Measurements from ENCODE around the gene OSGIN1.
"Not testable (repeated sequence)": the region's sequence is repeated elsewhere in the genome, so short reads cannot be mapped to it uniquely, and the experiment has no call there.

OSGIN1 gene

DNA sequence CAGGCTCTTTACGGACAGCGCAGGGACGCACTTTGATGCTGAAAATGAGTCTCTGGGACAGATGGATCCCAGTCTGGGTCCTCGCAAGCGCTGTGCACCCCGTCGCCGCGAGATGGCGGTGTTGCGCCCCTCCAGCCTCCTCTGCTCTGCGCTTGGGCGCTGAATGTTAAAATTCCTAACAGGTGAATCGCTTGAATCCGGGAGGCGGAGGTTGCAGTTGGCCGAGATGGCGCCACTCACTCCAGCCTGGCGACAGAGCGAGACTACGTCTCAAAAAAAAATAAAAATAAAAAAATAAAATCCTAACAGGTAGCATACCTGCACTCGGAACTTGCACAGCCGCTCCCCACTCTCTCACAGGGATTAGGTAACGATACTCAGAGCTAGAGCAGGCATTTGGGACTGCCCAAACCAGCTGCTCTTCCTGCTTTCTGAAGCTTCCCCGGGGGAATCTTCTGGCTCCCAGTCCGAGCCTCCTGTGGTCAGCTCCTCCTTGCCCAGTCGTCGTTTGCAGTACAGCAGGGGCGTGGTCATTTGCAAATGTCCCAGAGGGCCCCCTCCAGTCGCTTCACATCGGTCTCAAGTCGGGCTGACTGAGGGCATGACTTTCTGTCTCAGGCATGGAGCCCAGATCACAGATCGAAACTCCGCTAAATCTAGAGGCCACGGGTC lies 26.2 kb upstream of the OSGIN1 start:
- DNase-seq = peak; percentile 73

DNA sequence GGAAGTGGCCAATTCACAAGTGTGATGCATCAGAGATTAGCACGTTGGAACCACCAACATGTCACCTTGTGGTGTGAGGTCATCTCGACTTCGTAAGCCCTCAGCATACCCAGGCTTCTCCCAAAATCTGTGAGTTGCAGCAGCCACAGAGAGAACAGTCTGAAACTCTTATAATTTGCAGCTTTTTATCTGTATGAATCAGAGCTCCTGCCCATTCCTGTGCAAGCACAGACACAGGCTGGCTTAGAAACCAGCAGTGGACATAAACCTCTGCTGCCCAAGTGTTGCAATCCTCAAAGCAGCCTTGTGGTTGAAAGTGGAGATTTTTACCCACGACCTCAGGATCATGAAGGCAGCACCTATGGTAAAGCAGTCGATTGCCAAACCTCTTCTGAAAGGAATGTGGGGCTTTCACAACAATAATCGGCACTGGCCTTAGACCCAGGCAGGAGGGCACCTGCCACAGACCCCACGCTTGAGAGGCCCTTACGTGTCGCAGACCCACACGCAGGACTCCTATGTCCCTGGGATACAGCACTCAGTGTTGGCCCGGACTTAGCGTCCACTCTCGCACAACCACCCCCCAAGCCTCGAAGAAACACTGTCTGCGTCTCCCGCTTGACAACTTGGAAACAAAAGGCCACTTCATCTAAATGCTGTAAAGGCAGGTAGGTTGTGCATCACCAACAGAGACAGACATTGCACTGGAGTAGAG lies 24.5 kb upstream of the OSGIN1 start:
- no peak for DNase-seq

DNA sequence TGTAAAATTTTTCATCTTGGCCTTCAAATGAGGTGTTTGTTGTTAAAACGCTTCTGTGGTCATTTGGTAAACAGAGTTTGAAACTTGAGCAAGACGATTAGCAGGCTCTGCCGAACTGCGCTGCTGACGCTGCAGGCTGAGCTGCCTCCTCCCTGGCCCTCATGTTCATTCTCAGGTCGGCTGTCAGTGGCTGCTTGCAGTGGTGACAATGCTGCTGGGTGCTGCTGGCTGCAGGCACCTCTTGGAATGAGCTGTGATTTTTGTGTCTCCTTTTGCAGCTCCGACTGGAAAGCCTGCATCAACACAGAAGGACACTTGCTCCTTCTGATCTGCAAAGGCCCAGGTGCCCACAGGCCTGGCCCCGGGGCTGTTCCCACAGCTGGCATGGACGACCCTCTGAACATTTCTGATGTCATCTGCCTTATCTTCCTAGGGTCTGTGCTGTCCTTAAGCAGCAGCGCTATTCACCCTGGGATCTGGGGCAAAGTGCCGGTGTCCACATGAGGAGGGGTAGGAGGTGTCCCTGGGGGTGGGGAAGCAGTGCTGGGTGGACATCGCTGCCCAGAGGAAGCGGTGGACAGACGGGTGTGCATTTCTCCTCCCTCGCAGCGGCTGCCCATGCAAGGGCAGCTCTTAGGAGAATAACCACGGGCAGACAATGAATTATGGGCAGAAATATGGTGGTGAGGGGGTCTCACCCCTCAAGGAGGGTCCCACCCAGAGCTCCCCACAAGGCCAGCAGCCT lies 23.1 kb upstream of the OSGIN1 start:
- DNase-seq = no peak

DNA sequence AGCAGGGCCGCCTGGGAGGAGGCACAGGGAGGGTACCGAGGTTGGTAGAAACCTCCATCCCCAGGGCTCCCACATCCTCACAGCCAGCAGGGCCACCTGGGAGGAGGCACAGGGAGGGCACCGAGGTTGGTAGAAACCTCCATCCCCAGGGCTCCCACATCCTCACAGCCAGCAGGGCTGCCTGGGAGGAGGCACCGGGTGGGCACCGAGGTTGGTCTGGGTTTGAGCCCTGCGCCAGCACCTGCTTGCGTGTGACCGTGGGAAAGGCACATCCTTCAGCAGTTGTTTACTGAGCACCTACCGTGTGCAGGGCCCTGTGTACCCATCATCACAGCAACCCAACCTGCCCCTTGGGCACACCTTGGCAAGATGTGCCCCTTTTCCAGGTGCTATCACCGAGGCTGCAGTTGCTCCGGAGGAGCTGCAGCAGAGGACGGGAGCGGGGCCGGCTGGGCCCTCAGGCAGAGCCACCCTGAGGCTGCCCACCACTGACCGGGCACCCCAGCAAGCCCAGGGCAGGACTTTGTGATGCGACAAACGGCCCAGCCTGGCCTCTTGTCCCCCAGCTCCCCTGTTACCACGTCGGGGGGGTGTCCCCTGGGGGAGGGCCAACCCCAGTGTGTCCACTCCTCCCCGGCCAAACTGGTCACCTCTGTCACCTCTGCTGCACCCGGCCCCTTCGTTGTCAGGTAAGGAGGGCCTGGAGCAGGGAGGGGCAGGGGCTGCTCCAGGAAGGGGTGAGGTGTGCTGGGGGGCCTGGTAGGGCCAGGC lies 22.1 kb upstream of the OSGIN1 start:
- DNase-seq = no peak

DNA sequence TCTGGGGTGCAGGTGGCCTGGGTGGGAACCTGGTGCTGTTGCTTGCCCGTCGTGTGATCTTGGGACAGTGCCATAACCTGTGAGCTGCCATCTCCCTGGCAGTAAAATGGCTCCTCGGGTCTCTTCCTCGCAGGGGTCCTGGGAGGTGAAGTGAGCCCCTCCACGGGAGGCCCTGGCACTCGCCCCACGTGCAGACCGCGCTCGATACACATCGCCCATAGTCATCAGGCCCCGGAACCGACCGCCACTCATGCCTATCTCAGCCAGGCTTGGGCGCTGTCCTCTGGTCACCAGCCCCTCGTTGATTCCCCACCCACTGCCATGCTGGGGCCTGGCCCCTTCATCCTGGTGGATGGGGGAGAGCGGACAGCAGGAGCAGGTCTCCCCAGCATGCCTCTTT lies 21.5 kb upstream of the OSGIN1 start:
- no peak for DNase-seq

DNA sequence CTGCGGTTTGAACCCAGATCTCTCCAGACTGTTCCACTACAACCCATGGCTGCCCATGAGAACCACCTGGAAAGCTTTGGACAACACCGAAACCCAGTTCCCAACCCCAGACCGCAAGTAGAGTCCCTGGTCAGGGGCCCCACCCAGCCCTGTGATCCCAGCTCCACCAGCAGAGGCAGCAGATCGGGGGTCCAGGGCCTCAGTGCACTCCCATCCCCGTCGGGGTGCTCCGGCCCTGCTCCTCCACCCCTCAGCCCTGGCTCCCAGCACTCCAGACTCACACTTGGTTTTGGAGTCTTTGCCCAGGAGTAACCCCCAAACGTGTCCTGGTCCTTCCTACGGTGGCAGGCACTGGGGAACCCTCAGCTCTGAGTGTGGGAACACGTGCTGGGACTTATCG lies 20.7 kb upstream of the OSGIN1 start:
- no peak for DNase-seq

DNA sequence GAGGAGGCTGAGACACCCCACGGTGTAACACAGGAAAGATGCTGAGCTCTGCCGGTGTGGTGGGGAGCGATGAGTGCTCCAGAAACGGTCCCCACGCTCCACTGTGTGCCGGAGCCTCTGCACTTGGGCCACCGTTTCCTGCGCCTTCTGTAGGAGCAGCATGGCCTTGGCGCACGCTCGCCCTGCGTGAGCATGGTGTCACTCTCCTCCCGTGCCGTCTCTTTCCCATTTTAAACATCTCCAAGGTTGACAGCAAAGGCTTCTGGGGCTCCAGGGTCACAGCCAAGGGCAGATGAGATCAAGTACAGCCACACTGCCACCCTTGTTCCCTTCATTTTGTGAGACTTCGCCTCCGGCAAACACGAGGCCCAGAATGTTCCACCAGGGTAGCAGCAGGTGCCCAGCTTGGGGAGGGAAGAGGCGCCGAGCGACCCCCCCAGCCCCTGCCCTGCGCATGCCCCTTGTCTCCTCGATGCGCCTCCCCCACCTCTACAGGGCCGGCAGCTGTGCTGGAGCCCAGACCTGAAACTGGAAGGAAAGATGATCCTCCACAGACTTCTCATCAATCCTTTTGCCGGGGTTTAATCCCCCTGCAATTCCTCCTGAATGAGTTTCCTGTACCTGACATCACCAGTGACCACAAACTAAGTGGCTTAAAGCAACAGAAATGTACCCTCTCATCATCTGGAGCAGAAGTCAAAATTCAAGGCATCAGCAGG lies 19.9 kb upstream of the OSGIN1 start:
- DNase-seq = no peak

DNA sequence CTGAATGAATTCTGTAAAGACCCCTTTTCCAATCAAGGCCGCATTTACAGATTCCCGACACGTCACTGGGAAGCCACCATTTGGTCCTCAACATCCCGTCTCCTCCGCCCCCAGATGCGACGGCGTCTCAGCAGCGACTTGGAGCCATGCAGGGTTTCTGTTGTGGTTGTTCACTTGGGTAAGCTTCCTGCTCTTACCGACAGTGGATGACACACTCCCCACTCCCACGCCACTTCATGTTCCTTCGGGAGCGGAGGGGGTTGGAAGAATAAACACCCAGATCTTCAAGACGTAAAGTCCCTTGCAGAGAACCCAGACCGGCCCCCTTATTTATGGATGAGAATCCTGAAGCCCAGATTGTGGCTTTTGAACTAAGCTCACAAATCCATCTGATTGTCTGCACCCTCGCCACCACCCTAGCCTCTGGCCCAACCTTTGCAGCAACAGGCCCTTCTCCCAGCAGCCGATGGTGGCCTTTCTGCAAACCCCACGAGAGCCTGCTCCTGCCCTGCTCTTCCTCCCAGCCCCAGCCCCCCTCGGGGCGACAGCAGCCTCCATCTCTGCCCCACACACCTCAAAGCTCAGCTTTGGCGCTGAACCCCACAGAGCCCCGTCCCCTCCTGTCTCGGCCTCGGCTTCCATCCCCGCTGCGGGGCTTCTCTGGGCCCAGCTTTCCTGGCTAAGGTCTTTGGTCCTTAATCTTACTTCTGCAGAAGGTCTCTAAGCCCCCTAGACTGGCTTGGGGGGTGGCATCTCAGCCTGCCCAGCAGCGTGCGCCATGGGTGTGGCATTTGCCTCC lies 19.0 kb upstream of the OSGIN1 start:
- DNase-seq = no peak

DNA sequence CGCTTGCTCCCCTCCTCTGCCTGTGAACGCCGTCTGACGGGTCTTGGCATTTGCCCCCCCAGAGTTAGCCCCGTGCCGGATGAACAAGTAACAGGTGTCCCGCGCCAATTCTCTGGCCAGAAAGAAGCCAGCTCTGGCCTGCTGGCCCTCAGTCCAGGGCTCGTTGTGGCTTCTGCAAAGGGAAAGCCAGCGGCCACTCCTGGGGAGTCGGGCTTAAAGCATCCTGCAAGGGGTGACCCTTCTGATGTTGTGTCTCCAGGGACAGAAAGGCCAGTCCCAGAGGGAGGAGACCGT lies 18.4 kb upstream of the OSGIN1 start:
- no peak for DNase-seq

DNA sequence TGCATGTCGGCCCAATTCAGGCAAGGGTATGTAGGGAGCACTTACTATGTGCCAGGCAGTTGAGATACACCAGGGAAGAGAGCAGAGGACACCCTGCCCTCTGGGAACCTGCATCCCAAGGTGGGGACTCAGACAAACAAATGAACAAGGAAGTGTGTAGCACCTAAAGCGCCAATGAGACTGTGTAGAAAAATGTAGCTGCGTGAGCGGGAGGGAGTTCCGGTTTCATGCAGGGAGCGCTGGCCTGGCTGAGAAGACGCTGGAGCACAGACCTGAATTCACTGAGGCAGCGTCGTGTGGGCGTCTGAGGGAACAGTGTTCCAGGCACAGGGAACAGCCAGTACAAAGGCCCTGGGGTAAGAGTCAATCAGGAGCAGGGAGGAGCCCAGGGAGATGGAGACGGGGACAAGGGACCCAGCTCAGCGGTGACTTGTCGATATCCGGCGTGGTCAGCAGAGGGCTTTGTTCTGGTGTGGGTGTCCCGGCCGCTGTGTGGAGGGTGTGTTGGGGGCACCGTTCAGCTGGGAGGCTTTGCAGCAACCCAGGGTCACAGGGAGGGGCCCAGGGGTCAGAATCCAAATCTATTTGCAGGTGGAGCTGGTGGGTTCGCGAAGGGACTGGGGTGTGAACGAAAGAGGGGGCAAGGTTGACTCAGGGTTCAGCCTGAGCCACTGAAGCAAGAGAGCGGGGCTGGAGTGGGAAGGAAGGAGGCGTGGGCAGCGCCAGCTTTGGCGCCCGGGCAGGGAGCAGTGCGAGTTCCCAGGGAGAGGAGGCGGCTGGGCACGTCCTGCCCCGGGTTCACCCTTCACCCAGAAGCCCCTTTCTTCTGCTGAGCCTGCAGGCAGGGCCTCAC lies 17.8 kb upstream of the OSGIN1 start:
- DNase-seq = no peak

DNA sequence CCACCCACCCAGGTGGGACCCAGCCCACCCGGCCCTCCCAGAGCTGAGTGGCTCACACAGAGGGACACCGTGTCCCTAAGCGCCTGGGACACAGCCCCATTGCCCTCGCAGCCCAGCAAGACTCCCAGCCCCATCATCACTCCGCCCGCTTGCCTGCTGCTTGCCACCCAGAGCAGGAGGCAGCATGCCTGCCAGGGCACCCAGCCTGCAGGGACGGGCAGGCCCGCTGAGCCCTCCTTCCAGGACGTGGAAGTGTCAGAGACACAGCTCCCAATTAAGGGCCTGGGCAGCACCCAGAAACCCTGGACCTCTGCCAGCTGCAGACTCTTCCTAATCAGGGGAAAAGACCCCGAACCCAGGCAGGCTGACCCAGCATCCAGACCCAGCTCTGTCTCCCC lies 17.2 kb upstream of the OSGIN1 start:
- DNase-seq = no peak

DNA sequence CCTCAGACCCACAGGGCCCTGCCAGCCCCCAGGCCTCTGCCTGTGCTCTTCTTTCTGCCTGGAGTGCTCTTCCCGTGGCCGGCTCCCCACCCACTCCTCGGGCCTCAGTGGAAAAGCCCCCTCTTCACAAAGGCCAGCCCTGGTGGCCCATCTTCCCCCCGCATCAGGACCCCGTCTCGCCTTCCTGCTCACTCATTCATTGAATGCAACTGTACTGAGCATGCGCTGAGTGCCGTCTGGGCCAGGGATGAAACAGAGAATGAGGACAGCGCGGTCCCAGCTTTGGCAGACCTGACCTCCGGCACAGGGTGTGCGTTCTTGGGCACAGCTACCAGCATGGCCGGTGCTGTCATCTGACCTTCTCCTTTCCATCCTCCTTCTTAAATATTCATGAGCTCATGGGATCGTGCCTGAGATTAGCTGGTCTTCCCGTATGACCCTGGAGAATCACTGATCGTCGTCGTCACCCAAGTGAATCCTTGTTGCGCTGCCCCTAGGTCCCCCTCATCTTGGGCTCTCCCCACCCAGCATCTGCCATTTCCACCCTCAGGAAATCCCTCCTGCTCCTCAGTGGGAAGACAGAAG lies 16.4 kb upstream of the OSGIN1 start:
- DNase-seq = no peak

DNA sequence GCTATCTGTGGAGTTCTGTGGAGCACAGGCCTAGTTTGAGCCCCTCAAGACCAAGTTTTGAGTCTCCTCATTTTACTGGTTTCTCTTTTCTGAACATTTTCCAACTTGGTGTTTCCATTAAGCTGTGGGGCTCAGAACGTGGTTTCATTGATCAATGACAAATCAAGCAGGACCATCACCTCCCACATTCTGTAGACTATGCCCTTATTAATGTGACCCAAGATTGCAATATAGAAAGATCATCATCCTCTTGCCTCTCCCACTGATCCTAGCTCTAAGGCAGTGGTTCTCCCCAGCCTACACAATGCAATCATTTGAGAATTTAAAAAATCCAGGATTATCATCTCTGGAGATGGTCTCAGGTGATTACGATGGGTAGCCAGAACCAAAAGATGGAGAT lies 15.8 kb upstream of the OSGIN1 start:
- no peak for DNase-seq

DNA sequence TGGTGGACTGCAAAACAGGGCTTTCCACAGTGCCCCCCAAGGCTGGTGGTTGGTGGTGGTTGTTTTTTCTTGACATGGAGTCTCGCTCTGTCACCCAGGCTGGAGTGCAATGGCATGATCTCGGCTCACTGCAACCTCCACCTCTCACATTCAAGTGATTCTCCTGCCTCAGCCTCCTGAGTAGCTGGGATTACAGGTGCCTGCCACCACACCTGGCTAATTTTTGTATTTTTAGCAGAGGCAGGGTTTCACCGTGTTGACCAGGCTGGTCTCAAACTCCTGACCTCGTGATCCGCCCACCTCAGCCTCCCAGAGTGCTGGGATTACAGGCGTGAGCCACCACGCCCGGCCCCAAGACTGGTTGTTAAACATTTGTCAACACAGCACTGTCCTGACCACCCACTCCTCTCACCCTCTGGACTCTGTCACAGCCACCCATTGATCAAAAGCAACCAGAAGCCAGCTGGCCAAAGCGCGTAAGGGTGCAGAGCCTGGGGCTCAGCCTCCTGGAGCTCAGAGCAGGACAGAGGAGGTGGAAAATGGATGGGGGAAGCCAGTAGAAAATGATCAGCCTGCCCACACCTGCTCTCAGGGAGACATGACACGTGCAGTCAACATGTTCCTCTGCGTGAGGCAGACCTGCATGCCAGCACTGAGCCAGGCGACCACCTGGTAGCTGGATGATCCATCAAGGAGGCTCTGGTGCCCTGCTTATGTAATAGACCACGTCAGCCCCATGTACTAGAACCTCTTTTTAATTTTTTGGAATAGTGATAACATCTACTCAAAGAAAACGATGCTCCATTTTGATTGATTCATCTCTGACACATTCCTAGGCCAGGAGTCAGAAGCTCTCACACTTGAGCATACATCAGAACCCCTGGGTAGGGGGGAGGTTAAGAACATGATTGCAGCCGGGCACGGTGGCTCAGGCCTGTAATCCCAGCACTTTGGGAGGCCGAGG lies 14.8 kb upstream of the OSGIN1 start:
- no peak for DNase-seq

DNA sequence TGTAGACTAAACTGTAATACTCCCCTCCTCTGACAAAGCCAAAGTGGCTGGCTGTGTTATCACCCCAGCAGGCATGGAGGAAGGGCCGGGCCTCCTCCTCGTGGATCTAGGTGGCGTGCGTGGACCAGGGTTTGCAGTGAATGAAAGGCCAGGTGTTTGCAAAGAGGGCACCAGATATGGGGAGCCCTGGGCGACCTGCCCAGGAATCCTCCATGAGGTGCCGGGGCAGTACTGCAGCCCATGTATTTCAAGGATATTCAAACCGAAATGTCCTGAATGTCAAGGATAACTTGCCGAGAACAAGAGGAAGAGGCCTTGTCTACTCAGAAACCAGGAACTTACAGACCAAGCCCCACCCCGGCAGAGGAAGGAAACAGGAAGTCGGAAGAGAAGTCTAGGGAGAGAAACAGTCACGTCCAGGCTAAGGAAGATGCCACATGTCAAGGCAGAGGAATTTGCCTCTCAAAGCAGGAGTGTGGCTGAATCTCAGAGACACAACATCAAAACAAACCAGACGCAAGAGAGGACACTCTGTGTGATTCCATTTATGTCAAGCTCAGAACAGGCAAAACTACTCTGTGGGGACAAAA lies 13.7 kb upstream of the OSGIN1 start:
- DNase-seq = no peak

DNA sequence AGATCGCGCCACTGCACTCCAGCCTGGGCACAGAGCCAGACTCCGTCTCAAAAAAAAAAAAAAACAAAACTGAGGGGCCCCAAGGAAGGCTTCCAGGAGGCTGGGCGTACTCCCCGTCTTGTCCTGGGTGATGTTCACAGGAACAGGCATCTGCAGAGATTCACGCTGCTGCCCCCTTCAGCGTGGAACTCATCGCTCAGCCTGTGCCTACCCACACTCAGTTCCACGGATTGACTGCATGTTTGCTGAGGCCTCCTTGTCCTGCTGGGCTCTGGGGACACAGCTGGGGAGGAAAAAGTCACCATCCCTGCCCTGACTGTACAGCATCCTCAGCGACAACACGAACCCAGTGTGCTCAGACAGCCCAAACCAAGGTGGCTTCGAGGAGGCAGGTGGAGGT lies 12.9 kb upstream of the OSGIN1 start:
- DNase-seq = no peak

DNA sequence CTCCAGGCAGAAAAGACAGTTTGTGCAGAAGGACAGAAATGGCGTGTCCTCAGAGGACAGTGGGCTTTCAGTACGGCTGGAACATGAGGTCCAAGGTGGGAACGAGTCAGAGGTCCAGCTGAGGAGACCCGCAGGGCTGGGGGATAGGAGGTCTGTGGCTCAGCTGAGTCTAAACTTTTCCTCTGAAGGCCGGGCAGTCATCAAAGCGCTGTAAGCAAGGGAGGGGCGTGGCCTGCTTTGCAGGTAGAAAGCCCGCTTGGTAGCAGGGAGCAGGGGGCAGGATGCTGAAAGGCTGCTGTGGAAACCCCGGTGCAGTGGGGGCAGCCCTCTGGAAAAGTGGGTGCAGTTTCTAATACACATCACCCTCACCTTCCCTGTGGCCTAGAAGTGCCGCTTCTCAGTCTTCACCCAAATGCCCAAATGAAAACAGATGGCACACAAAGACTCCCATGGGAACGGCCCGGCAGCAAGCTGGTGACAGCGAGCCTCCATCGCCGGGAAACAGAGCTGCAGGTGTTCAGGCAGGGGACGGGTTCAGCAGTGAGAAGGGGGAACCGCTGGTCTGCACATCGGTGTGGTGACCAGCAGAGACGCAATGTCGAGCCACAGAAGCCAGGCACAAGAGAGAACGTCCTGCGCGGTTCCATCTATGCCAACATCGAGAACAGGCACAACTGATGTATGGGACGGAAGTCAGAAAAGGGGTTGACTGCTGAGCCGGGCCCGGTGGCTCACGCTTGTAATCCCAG lies 12.2 kb upstream of the OSGIN1 start:
- no peak for DNase-seq

DNA sequence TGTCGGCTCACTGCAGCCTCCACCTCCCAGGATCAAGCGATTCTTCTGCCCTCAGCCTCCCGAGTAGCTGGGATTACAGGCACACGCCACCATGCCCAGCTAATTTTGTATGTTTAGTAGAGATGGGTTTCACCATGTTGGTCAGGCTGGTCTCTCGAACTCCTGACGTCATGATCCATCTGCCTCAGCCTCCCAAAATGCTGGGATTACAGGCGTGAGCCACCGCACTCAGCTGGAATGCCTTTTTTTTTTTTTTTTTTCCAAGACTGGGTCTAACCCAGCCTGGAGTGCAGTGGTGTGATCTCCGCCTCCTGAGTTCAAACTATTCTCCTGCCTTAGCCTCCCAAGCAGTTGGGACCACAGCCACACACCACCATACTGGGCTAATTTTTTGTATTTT lies 11.5 kb upstream of the OSGIN1 start:
- not testable (repeated sequence) for DNase-seq

All from activated CD4-positive, alpha-beta T cell treated with anti-CD3 and anti-CD28 coated beads, Interleukin-2, Interleukin-6, amounts not matched to agents 100 ng/mL and 50 ng/mL, durations not matched to agents 16 hours and 8 hours (primary cell).